SKM-1 treated with dmso at 0.1 percent for 144 hours (cell line): ENCODE data around the gene JPT2.

Source experiments
- DNase-seq: peaks from one replicate; lab custom pipeline; 2025; ENCODE audit not compliant: unreplicated experiment; lab: John Stamatoyannopoulos, UW

JPT2 gene

GRCh38 chr16:1651094-1651973, 26.7 kb upstream of the JPT2 start:
- no peak for DNase-seq

GRCh38 chr16:1651974-1652312, 26.1 kb upstream of the JPT2 start:
- DNase-seq = no peak

GRCh38 chr16:1653023-1653422, 25.1 kb upstream of the JPT2 start:
- DNase-seq = no peak

- DNase-seq = no peak
Measured at GRCh38 chr16:1654505-1655268, 23.4 kb upstream of the JPT2 start.

GRCh38 chr16:1655269-1655807, 22.7 kb upstream of the JPT2 start:
- DNase-seq = no peak

GRCh38 chr16:1655909-1656807, 21.9 kb upstream of the JPT2 start:
- DNase-seq = no peak

GRCh38 chr16:1656808-1657617, 21.1 kb upstream of the JPT2 start:
- DNase-seq = no peak

GRCh38 chr16:1657841-1658240, 20.2 kb upstream of the JPT2 start:
- no peak for DNase-seq

- DNase-seq = no peak
Measured at GRCh38 chr16:1659031-1659430, 19.0 kb upstream of the JPT2 start.

- no peak for DNase-seq
Measured at GRCh38 chr16:1661826-1662225, 16.3 kb upstream of the JPT2 start.

GRCh38 chr16:1662543-1662942, 15.5 kb upstream of the JPT2 start:
- DNase-seq = no peak

- DNase-seq = no peak
Measured at GRCh38 chr16:1665829-1666228, 12.2 kb upstream of the JPT2 start.

GRCh38 chr16:1666316-1666715, 11.8 kb upstream of the JPT2 start:
- DNase-seq = no peak

- DNase-seq = no peak
Measured at GRCh38 chr16:1667271-1667670, 10.8 kb upstream of the JPT2 start.

GRCh38 chr16:1667916-1668315, 10.2 kb upstream of the JPT2 start:
- DNase-seq = no peak

GRCh38 chr16:1668612-1669319, 9.3 kb upstream of the JPT2 start:
- DNase-seq = no peak

- no peak for DNase-seq
Measured at GRCh38 chr16:1669698-1670097, 8.4 kb upstream of the JPT2 start.

- DNase-seq = no peak
Measured at GRCh38 chr16:1670371-1670770, 7.7 kb upstream of the JPT2 start.

- DNase-seq = no peak
Measured at GRCh38 chr16:1670866-1671265, 7.2 kb upstream of the JPT2 start.
